Thyroid gland (tissue), 4 donors: ENCODE data around the gene FER1L5. TPM values are rescaled to one million over a fixed set of nuclear protein-coding genes. Genes with fewer than 3 reads are reported as not detected.

ENCODE experiments used
- DNase-seq, 2 donors: peaks; one replicate each; pipeline ENCODE4 v3.0.0-alpha.2; 2019
- H3K27ac ChIP-seq, 3 donors: fragments of 200-600 bp; sonication (generic); 1 replicate in 2 of 3; 2 replicates in 1 of 3; pipeline ENCODE4 v1.5.1; 2016 to 2019; ENCODE audit warnings: mild to moderate bottlenecking in 1 of 3, moderate library complexity in 1 of 3
- H3K27me3 ChIP-seq: fragments of 200-600 bp; sonication (generic); one replicate; pipeline ENCODE4 v1.5.1; 2019
- H3K36me3 ChIP-seq, 2 donors: fragments of 200-600 bp; sonication (generic); one replicate each; pipeline ENCODE4 v1.5.1; 2016 to 2019
- H3K4me1 ChIP-seq, 2 donors: fragments of 200-600 bp; sonication (generic); one replicate each; pipeline ENCODE4 v1.5.1; 2017 to 2019
- H3K4me3 ChIP-seq, 3 donors: fragments of 200-600 bp; sonication (generic); replicated peaks in 1 of 3; 1 replicate in 2 of 3; 2 replicates in 1 of 3; pipeline ENCODE4 v1.5.1; 2016; ENCODE audit warnings: mild to moderate bottlenecking in 1 of 3
- H3K9me3 ChIP-seq: fragments of 200-600 bp; sonication (generic); one replicate; pipeline ENCODE4 v1.5.1; 2017
- CTCF ChIP-seq, 6 experiments: fragments of 200-600 bp in 3 of 6; fragments of 450-650 bp in 3 of 6; sonication (generic) in 3 of 6; IDR thresholded peaks; one replicate each; pipeline ENCODE4 v1.5.1; 2016 to 2019; ENCODE audit warnings: antibody characterized with exemption in 6 of 6, mild to moderate bottlenecking in 2 of 6, inconsistent platforms in 1 of 6, moderate library complexity in 1 of 6
- POLR2A ChIP-seq, 2 donors: fragments of 450-650 bp; IDR thresholded peaks; one replicate each; pipeline ENCODE4 v1.6.1; 2017; ENCODE audit warnings: antibody characterized with exemption in 2 of 2, mild to moderate bottlenecking in 2 of 2, moderate library complexity in 1 of 2
- WGBS, 2 donors: methylation state at CpG; one replicate each; pipeline ENCODE4 v1.1.5; 2017; 5-methylcytosine and 5-hydroxymethylcytosine counted together
- intact Hi-C: fragments of 100-400 bp; cut with DNase I; formaldehyde crosslinking; loops from one replicate; pipeline ENCODE4 v1.15.1; 2023
- total RNA-seq, 4 donors: library from RNA; depleted of rRNA; stranded (reverse); fragments of >200 nt; gene quantifications; one replicate each; pipeline ENCODE4 v1.2.3, GENCODE V29; 2016

FER1L5 gene
- total RNA-seq, 4 donors from 2014 or later, result 0.11 to 1.5 (median 0.34) TPM

- Histone ChIP-seq H3K36me3 (no peaks in the 10 kb centered on the region), H3K9me3 (no peaks in the 10 kb centered on the region), H3K4me1 (peaks cover 5 to 16% of the 10 kb centered on the region in 2 donors), H3K27me3 (no peaks in the 10 kb centered on the region), H3K27ac (no peak overlapping the region), H3K4me3 (no peak overlapping the region)
- WGBS, 2 donors, result 85 to 88% methylated on average over 26 to 27 of the region's 27 CpGs
- intact Hi-C loops, result no loop called here
- no peak for TF ChIP-seq CTCF (IDR thresholded peaks at IDR 0.05)
- no peak for TF ChIP-seq POLR2A (IDR thresholded peaks at IDR 0.05)
- no peak for DNase-seq
These were observed 45.4 kb downstream of the FER1L5 start for GRCh38 chr2:96687711-96688640.

- WGBS, 2 donors, result 94 to 97% methylated on average over 9 to 10 of the region's 11 CpGs
- Histone ChIP-seq H3K4me3 (no peak overlapping the region), H3K9me3 (no peaks in the 10 kb centered on the region), H3K27me3 (no peaks in the 10 kb centered on the region), H3K36me3 (no peaks in the 10 kb centered on the region), H3K4me1 (peaks cover 5 to 16% of the 10 kb centered on the region in 2 donors), H3K27ac (no peak overlapping the region)
- no peak for DNase-seq
- intact Hi-C loops, result no loop called here
- no peak for TF ChIP-seq CTCF (IDR thresholded peaks at IDR 0.05)
These were observed 46.3 kb downstream of the FER1L5 start for GRCh38 chr2:96688649-96689430.

GRCh38 chr2:96689431-96689991 lies 46.9 kb downstream of the FER1L5 start:
- DNase-seq, result no peak
- Histone ChIP-seq H3K27ac (no peak overlapping the region), H3K36me3 (no peaks in the 10 kb centered on the region), H3K4me1 (peaks cover 5 to 16% of the 10 kb centered on the region in 2 donors), H3K27me3 (no peaks in the 10 kb centered on the region), H3K4me3 (no peak overlapping the region), H3K9me3 (no peaks in the 10 kb centered on the region)
- TF ChIP-seq CTCF (IDR thresholded peaks at IDR 0.05) (no peak), POLR2A (IDR thresholded peaks at IDR 0.05) (no peak)
- 94 to 97% methylated on average over 12 to 14 of the region's 14 CpGs for WGBS, 2 donors
- intact Hi-C loops, result no loop called here

DNA sequence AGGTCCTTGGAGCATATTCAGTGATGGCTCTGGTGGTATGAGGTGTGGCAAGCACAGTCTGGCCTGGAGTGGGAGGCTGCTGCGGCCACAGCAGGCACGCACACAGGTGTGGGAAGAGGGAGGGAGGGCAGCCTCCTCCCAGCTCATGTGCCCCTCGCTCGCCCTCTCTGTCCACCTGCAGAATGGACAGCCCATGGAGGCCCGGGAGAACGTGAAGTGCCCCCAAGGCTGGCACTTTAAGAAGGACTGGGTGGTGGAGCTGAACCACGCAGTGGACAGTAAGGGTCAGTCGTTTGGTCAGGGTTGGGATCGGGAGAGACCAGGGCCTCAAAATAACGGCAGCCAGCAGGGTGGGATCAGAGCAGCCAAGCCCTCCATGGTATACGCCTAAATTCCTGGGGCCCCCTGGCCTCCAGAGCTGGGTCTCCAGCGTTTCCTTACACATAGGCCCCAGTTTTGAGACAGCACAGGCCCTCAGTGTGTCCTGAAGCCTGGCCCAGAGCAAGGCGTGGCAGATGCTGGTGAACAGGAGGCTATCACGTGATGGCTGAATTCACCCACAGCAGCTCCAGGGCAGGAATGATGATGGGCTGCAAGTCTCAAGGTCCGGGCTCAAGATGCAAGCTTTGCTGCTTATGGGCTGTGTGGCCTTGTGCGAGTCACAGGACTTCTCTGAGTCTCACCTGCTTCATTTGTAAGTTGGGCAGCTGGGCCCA lies 47.9 kb downstream of the FER1L5 start:
- Histone ChIP-seq H3K9me3 (no peaks in the 10 kb centered on the region), H3K27me3 (no peaks in the 10 kb centered on the region), H3K36me3 (no peaks in the 10 kb centered on the region), H3K4me1 (peaks cover 5 to 16% of the 10 kb centered on the region in 2 donors), H3K27ac (no peak overlapping the region), H3K4me3 (no peak overlapping the region)
- no peak for DNase-seq
- WGBS, 2 donors, result 87 to 94% methylated on average over 12 to 13 of the region's 16 CpGs
- no peak for TF ChIP-seq POLR2A (IDR thresholded peaks at IDR 0.05)
- TF ChIP-seq CTCF (IDR thresholded peaks at IDR 0.05), result no peak
- intact Hi-C loops, result no loop called here
